Stomach (tissue), 4 donors: ENCODE data around the gene STEAP4.

Experiments
- EP300 ChIP-seq: sonication (generic); formaldehyde crosslinking; IDR thresholded peaks from one replicate; pipeline ENCODE4 v1.6.1; 2017; ENCODE audit warnings: antibody characterized with exemption
- POLR2A ChIP-seq, 4 donors: fragments of 450-650 bp; IDR thresholded peaks; one replicate each; pipeline ENCODE4 v1.6.1; 2016; ENCODE audit warnings: antibody characterized with exemption in 4 of 4, control low read depth in 2 of 4, mild to moderate bottlenecking in 1 of 4, moderate library complexity in 1 of 4
- POLR2AphosphoS5 ChIP-seq, 3 donors: sonication (generic); formaldehyde crosslinking; IDR thresholded peaks; one replicate each; pipeline ENCODE4 v1.6.1; 2016; ENCODE audit warnings: antibody characterized with exemption in 3 of 3
- TF ChIP-seq, protein P1 (sequence below), 7 experiments: fragments of 450-650 bp in 4 of 7; fragments of 200-600 bp in 3 of 7; sonication (generic) in 3 of 7; IDR thresholded peaks; one replicate each; pipeline ENCODE4 v1.5.1; 2016 to 2019; ENCODE audit warnings: antibody characterized with exemption in 7 of 7, control low read depth in 2 of 7, mild to moderate bottlenecking in 1 of 7

DNA sequence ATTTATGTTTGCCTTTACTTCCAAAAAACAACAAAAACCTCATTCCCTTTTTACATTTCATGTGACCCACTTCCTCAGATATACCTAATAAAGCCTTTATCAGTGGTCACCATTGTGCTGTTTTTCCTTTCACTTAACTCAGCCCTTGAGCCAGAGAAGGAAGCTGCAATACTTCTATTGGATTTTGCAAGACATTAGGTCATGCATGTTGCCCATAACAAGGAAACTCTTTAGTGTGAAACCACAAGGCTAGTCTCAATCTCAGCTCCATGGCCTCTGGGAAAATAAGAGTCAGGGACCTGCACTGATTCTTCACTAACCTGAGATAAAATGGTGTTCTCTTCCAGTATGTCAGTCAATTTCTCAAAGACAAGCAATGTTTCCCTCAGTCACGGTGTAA lies 27.8 kb downstream of the STEAP4 start:
- TF ChIP-seq, protein P1, sequence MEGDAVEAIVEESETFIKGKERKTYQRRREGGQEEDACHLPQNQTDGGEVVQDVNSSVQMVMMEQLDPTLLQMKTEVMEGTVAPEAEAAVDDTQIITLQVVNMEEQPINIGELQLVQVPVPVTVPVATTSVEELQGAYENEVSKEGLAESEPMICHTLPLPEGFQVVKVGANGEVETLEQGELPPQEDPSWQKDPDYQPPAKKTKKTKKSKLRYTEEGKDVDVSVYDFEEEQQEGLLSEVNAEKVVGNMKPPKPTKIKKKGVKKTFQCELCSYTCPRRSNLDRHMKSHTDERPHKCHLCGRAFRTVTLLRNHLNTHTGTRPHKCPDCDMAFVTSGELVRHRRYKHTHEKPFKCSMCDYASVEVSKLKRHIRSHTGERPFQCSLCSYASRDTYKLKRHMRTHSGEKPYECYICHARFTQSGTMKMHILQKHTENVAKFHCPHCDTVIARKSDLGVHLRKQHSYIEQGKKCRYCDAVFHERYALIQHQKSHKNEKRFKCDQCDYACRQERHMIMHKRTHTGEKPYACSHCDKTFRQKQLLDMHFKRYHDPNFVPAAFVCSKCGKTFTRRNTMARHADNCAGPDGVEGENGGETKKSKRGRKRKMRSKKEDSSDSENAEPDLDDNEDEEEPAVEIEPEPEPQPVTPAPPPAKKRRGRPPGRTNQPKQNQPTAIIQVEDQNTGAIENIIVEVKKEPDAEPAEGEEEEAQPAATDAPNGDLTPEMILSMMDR (IDR thresholded peaks at IDR 0.05), result no peak
- TF ChIP-seq POLR2A (IDR thresholded peaks at IDR 0.05) (no peak), POLR2AphosphoS5 (IDR thresholded peaks at IDR 0.05) (peak in 2 of 3 donors; percentile 34 to 64), EP300 (no peak)
